AG08396 (cell line): ENCODE measurements around the gene NUTF2.
"Not testable (repeated sequence)": the region's sequence is repeated elsewhere in the genome, so short reads cannot be mapped to it uniquely, and the experiment has no call there.

Experiments
- DNase-seq: peaks from one replicate; pipeline ENCODE4 v3.0.0; 2012; ENCODE audit warnings: low spot score, mixed read lengths

NUTF2 gene

DNA sequence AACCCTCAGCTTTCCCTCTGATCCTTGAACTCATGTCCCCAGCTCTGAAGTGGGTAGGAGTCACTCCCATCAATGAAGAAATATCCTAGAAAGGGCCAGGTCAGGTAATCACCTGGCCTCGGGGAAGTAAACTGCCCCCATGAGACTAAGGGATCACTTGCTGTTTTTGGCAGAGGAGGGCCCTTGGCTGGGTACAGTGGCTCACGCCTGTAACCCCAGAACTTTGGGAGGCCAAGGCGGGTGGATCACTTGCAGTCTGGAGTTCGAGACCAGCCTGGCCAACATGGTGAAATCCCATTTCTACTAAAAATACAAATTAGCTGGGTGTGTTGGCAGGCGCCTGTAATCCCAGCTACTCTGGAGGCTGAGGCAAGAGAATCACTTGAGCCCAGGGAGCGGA, 17.3 kb downstream of the NUTF2 start:
- not testable (repeated sequence) for DNase-seq

DNA sequence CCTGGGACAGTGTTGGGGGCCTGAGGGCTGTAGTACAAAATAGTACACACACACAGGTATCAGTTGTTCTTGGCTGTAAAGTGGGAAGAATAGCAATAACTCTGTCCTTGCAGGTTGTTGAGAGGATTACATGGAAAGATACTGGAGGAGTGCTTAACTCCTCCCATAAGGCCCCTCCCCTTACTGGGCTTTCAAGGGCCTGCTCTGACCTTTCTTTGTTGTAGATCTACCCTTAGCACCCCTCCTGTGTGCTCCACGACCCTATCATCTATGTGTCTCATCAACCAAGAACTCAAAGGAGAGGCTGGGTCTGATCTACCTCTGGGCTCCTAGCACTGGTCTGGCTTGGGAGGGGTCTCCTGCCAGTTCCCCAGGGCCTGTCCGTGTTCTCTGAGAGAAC, 17.9 kb downstream of the NUTF2 start:
- no peak for DNase-seq

DNA sequence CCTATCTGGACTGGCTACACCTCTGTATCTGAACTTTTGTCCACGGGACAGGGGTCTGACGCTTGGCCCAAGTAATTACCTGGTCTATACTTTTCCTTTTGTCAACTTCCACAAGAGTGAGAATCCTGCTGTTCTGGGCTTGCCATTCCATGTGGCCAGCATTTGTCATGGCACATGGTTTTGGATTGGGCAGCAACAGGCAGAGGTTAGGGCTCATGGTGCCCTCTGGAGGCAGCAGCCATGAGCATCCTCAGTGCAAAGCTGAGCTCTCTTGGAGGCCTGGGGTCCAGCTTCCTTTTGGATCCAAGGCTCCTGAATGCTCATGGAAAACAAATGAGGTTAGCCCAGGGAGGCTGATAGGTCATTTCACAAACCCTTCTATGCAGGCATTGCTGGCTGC, 18.6 kb downstream of the NUTF2 start:
- DNase-seq = peak; percentile 62

DNA sequence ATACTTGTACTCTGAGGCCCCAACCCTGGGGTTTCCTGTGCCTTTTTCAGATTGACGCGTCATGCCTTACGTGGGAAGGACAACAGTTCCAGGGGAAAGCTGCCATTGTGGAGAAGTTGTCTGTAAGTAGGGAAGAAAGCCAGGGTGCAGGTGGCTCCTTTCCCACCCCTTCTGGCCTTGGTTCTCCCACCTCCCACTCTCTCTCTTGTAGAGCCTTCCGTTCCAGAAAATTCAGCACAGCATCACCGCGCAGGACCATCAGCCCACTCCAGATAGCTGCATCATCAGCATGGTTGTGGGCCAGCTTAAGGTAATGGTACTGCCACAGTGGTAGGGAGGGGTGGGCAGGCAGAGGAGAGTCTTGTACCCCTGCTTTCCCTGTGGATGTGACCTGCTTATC, 21.6 kb downstream of the NUTF2 start:
- no peak for DNase-seq

DNA sequence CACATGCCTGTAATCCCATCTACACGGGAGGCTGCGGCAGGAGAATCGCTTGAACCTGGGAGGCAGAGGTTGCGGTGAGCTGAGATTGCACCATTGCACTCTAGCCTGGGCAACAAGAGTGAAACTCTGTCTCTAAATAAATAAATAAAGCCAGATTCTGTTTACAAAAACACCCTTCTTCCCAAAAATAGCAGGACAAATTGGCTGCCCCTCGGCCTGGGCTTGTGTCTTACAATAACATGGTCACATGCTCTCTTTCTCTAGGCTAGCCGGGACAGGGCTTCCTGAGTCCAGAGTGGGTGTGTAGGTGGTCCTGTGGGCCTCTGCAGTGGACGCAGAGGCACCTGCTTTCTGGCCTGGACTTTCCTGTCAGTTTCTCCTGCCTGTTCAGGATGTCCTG, 22.9 kb downstream of the NUTF2 start:
- no peak for DNase-seq

DNA sequence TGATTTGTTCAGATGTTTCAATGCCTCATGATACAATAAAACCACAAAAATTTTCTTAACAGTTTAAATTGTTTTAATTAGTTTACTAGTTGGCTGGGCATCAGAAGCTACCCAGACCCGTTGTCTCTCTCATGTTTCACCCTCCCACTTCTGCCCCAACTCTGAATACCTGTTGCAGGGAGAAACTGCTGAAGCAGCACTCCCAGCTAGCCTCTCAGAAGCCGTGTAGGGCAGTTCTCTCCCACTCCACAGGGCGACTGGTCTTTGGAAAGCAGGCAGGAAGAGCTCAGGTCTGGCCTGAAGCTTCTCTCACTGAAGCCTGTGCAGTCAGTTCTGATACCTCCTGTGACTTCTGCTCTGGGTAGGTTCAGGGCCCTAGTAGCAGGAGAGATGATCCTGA, 24.5 kb downstream of the NUTF2 start:
- DNase-seq = no peak

DNA sequence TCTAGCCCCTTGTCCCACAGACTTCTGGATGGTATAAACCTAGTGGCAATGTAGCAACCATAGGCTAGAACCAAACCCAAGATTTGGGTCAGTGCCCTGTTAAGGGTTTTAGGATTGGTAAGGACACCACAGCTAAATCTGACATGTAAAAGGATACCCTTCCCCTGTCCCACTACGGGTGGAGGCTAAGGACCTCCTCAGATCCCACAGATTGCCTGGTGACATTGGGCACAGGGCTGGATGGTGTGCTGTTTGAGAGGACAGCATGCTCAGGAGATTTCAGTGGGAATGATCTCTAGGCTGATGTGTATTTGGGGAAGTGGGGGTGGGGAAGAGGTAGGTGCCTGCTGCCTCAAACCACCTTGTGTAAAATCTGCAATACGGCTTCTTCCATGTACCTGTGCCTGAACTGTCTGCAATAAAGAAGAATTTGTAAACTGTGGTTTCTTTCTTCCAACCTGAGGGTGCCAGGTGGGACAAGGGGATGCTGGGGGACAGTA, 25.4 kb downstream of the NUTF2 start:
- DNase-seq = no peak

DNA sequence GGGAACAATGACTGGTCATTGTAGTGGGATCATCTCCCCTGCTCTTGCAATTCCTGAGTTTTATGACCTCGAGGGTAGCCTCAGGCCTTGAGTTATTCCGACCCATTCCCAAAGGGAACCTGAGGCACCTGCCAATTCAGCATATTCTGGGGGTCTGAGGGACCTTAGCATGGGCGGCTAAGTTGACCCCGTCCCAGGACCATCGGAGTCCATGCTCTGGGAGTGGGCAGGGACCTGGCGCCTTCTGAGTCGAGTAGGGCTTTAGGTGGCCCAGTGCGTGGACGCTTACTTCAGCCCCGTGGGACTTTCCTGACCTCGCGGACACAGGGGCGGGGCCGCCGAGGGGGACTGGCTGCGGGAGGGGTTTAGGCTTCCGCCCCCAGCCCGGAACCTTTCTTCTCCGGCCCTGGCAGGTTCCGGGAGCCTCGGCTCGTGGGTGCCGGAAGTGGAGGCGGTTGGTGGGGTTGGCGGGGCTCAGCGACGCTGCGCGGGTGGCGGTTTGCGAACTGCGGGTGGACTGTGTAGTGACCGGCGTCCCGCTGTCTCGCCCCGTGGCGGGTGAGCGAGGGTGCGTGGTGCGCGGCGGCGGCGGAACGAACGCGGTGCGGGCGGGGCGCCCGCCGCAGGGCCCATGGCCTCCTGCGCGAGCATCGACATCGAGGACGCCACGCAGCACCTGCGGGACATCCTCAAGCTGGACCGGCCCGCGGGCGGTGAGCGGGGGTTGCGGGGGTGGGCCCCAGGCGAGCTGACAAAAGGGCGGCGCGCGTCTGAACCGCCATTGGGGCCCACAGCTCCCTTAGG, 26.1 kb downstream of the NUTF2 start, which contains the start of gene EDC4:
TSS of gene EDC4 (plus strand) at position 422 of the 804 bp plus-strand sequence. CDS start at position 632, 210 bp downstream.
- peak; percentile 93 for DNase-seq

DNA sequence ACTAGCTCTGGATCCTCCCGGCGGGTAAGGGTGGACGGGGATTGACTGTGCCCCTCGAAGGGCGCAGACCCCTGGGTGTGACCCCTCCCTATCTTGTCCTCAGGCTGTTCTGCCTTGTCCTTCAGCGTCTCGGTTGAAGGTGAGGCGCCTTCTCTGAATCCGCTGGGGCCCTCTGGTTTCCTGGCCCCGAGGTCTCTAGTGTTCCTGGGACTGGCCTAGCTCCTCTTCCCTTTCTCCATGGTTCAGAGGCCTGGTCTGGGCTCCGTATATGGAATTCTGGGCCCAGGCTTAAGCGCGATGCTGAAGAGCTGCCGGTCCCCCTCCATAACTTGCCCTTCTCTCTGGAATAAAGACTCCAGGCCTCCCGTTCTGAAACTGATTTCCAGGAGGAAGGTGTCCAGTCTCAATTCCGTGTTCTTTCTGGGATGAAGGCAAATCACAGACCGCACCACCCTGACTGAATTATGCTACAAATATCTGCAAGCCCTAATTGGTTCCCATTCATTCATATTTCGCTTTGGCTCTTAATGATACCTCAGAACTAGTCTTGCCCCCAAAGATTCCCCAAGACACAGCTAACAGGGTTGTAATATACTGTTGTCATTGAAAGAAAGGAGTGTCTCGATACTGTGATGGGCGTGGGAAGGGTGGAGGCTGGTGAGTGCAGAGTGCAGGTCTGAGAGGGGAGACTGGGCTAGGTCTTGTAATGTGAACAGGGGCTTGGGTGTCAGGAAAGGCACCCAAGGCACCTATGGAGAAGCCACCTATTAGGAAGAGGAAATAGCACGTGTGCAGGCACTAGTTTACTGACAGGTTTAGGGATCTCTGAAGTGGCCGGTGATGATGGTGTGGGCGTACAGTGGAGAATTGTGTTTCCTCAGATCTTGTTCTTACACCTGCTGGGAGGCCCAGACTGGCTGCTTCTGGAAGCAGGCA, 27.0 kb downstream of the NUTF2 start:
- peak; percentile 39 for DNase-seq

DNA sequence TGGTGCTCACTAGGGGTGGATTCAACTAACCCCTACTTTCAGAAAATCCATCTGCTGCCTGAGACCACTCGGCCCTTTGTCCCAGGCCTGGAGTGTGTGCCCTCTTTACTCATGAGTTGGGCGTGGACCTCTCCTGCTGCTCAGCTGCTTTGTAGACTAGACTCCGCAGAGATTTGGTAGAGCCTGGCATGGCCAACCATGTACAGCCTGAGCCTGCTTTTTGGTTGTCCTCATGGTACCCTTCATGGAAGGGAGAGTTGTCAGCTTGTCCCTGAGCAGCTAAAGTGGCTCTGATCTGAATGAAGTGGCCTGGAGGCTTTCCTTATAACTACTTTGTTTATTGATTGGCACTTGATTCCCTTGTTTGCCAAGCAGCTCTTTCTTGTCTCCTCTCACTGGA, 27.6 kb downstream of the NUTF2 start:
- no peak for DNase-seq

DNA sequence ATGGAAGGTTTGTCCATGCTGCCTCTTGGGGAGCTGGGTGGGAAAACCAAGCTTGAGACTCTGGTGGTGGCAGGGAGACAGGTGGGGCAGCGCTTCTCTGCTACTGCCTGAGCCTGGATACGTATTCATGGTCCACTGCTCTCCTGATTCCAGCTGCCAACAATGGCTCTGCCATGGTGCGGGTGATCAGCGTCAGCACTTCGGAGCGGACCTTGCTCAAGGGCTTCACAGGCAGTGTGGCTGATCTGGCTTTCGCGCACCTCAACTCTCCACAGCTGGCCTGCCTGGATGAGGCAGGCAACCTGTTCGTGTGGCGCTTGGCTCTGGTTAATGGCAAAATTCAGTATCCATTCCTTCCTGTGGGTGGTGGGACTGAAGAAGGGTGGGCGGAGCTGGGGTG, 30.3 kb downstream of the NUTF2 start:
- DNase-seq = no peak

DNA sequence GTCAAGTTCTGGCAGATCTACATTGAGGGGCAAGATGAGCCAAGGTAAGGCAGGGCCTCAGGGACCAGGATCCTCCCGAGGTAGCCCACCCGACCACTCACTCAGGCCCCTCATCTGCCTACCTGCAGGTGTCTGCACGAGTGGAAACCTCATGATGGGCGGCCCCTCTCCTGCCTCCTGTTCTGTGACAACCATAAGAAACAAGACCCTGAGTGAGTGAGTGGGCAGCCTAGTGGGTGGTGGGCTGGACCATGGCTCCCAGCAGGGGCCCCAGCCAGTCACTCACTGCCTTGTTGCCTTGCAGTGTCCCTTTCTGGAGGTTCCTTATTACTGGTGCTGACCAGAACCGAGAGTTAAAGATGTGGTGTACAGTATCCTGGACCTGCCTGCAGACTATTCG, 31.5 kb downstream of the NUTF2 start:
- DNase-seq = no peak

DNA sequence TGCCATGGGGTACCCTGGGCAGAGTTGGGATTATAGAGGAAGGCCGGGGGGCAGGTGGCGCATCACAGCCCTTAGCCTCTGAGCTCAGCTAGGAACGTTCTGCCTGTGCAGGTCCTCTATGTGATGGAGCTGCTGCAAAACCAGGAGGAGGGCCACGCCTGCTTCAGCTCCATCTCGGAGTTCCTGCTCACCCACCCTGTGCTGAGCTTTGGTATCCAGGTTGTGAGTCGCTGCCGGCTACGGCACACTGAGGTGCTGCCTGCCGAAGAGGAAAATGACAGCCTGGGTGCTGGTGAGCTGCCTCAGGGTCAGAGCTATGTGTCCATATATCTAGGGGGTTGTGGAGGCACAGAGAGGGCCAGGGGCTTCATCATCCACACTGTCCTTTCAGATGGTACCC, 32.1 kb downstream of the NUTF2 start:
- no peak for DNase-seq

DNA sequence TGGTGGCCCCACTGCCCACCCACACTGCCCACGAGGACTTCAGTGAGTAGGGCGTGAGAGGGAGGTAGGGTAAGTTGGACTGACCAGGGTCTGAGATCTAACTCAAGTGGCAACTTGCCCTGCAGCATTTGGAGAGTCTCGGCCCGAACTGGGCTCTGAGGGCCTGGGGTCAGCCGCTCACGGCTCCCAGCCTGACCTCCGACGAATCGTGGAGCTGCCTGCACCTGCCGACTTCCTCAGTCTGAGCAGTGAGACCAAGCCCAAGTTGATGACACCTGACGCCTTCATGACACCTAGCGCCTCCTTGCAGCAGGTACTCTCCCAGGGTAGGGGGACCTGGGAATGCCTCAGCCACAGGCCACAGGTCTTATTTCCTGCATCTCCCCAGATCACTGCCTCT, 32.7 kb downstream of the NUTF2 start:
- no peak for DNase-seq

DNA sequence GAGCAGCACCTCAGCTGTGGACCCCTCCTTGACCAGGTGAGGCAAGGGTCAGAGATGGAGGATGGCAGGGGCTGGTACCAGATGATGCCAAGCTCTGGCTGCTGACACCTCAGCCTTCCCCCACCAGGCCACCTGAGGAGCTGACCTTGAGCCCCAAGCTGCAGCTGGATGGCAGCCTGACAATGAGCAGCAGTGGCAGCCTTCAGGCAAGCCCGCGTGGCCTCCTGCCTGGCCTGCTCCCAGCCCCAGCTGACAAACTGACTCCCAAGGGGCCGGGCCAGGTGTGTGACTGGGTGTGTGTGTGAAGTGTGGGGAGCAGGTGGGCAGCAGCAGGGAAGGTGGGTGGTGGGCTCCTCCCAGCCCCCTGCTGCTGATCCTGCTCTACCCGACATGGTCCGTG, 33.2 kb downstream of the NUTF2 start:
- no peak for DNase-seq

DNA sequence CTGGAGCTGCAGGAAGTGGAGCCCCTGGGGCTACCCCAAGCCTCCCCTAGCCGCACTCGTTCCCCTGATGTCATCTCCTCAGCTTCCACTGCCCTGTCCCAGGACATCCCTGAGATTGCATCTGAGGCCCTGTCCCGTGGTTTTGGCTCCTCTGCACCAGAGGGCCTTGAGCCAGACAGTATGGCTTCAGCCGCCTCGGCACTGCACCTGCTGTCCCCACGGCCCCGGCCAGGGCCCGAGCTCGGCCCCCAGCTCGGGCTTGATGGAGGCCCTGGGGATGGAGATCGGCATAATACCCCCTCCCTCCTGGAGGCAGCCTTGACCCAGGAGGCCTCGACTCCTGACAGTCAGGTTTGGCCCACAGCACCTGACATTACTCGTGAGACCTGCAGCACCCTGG, 33.9 kb downstream of the NUTF2 start:
- DNase-seq = no peak

DNA sequence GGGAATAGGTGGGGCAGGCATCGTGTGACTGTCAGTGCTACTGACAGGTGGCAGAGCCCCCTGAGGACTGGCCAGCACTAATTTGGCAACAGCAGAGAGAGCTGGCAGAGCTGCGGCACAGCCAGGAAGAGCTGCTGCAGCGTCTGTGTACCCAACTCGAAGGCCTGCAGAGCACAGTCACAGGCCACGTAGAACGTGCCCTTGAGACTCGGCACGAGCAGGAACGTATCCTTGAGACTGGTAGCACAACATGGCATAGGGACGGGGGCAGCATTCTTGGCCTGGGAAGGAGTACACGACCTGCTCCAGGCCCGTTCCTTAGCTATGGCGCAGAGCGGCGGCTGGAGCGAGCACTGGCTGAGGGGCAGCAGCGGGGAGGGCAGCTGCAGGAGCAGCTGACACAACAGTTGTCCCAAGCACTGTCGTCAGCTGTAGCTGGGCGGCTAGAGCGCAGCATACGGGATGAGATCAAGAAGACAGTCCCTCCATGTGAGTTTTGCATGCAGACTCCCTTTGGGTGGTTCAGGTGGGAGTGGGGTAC, 35.0 kb downstream of the NUTF2 start:
- no peak for DNase-seq

DNA sequence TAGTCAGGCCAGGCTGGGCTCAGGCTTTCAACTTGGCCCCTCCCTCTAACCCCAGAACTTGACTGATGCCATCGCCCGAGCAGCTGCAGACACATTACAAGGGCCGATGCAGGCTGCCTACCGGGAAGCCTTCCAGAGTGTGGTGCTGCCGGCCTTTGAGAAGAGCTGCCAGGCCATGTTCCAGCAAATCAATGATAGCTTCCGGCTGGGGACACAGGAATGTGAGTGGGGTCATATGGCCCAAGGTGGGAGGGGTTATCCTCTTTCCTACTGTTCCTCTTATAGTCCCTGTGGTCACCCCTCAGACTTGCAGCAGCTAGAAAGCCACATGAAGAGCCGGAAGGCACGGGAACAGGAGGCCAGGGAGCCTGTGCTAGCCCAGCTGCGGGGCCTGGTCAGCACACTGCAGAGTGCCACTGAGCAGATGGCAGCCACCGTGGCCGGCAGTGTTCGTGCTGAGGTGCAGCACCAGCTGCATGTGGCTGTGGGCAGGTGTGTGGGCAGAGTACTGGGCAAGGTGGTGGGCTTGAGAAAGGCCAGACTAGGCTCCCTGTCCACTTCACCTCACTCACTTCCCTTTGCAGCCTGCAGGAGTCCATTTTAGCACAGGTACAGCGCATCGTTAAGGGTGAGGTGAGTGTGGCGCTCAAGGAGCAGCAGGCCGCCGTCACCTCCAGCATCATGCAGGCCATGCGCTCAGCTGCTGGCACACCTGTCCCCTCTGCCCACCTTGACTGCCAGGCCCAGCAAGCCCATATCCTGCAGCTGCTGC, 35.8 kb downstream of the NUTF2 start:
- peak; percentile 32 for DNase-seq

DNA sequence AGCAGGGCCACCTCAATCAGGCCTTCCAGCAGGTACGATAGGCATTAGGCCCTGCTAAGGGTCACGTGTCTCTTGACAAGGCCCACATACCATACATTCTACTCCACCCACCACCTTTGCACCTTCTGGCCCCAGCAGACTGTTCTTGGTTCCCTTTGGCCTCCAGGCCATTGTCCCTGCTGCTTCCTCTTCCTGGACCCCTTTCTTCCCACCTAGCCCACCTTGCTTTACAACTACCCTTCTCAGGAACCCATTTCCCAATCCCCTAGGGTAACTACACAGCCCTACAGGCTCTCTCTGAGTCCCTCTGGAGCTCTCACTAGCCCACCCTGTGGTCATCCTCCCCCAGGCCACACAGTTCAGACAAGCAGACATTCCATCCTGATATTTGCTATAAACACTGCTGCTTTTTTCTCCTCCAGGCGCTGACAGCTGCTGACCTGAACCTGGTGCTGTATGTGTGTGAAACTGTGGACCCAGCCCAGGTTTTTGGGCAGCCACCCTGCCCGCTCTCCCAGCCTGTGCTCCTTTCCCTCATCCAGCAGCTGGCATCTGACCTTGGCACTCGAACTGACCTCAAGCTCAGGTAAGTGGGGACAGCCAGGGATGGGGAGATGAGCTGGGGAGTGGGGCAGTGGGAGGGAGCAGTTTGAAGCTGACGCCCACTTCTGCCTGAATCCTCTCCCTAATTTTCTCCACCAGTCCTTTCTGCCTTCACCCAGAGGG, 36.6 kb downstream of the NUTF2 start:
- no peak for DNase-seq

DNA sequence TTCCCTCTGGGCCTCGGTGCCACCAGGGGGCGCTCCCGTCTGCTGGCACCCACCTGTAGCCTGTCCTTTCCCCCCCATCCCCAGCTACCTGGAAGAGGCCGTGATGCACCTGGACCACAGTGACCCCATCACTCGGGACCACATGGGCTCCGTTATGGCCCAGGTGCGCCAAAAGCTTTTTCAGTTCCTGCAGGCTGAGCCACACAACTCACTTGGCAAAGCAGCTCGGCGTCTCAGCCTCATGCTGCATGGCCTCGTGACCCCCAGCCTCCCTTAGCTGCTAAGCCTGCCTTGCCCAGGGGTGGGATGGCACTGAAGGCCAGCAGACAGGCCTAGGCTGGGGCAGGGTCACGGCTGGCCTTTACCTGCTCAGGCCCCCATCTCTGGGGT, 37.1 kb downstream of the NUTF2 start:
- DNase-seq = peak; percentile 81

DNA sequence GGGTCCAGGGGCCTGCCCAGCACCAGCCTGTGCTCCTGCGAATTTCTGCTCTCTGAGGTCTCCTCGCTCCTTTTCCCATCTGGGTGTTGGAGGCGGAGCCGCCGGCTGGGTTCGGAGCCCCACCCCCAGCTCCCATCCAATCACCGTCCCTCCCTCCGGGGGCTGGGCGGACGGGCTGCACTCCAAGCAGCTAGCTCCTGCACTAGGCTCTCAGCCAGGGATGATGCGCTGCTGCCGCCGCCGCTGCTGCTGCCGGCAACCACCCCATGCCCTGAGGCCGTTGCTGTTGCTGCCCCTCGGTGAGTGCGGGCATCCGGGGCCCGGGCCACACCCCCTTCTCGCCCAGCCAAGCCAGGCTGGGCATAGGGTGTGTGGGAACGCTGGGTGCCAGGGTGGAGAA, 38.0 kb downstream of the NUTF2 start, which contains the start of gene NRN1L:
TSS of gene NRN1L (plus strand) at position 202 of the 400 bp plus-strand sequence. CDS start at position 221, 19 bp downstream.
- DNase-seq = peak; percentile 98
